CD4-positive, alpha-beta T cell treated with Interleukin-6 for 4 hours (primary cell): ENCODE measurements around the gene GNAL.
"Not testable (repeated sequence)": the region's sequence is repeated elsewhere in the genome, so short reads cannot be mapped to it uniquely, and the experiment has no call there.

Experiments used
- DNase-seq: peaks from one replicate; pipeline ENCODE4 v3.0.0-alpha.2; 2020; ENCODE audit warnings: mixed read lengths

The GNAL gene

GRCh38 chr18:11688972-11689668 is at the start of gene GNAL:
GNAL (plus strand) TSS chr18:11689264; CDS start chr18:11689564, 300 bp downstream.
- DNase-seq: peak; percentile 24

GRCh38 chr18:11647310-11647709 is 41.8 kb upstream of the GNAL start:
- not testable (repeated sequence) for DNase-seq

DNA sequence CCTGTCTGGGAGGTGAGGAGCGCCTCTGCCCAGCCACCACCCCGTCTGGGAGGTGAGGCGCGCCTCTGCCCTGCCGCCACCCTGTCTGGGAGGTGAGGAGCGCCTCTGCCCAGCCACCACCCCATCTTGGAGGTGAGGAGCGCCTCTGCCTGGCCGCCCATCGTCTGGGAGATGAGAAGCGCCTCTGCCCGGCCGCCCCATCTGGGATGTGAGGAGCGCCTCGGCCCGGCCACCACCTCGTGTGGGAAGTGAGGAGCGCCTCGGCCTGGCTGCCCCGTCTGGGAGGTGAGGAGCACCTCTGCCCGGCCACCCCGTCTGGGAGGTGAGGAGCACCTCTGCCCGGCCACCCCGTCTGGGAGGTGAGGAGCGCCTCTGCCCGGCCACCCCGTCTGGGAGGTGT is 41.3 kb upstream of the GNAL start:
- DNase-seq: not testable (repeated sequence)

GRCh38 chr18:11649839-11650238 is 39.2 kb upstream of the GNAL start:
- no peak for DNase-seq

DNA sequence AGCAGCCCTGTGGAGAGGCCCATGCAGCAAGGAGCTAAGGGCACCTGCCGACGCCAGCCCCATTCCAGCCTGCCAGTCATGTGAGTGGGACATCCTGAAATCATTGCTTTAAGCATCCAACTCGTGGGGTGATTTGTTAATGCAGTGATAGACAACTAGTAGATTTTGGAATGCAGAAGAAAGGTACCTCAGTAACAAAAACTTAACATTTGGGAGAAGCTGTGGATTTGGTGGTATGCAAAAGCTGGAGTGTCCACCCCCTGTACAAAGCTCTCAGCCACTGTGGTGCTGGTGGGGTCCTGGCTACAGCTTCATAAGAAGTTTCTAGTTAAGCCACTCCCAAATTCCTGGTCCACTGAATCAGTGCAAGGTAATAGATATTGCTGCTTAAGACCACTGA is 37.2 kb upstream of the GNAL start:
- no peak for DNase-seq

DNA sequence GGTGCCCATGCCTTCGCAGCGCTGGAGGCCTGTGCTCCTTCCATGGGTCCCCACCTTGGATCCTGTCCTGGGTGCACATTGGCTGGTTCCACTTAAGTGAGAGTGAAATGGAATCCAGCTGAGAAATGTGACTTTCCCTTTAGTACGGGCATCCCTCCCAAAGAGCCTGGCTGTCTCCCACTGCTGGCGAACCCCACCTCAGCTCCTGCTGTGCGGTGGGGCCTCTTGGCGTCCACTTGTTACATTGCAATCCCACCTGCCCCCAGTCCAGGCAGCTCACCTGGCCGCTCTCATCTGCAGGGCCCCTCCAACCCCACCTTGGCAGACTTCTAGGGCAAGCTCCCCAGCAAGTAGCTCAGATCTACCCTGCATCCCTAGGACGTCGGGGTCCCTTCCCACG is 35.5 kb upstream of the GNAL start:
- DNase-seq: no peak

DNA sequence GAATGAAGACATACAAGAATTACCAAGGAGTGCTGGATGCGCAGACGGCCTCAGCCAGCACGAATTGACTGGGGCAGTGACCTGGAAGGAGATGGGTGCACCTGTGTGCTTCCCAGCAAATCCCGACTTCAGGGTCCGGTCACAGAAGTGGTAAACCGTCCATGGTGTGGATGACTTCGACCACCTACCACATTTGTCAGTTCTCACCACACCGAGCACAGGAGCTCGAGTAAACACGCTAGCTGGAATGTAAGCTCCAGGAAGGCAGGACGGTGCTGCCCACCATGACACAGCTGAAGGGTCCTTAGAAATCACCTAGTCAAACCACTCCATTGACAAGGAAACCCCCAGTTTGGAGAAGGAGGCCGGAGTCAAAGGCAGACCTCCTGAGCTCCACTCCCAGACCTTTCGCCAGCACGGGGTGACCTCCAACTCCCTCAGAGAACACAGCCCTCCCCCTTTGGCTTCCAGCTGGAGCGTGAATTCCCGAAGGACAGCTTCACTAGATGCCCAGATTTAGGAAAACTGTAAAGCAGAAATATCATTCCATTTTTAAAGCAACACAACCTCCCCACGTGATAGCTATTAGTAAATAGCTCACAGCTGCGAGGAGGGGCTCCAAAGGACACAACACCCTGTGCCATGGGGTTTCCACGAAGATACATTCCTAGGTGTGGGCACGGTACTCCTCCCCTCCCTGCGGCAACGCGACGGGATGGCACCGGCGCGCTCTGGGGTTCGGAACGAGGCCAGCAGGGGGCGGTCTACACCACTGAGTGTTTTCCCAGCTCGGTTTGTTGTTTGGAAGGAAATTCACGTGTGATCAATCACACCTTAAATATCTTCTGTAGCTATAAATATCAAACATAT is 34.1 kb upstream of the GNAL start:
- peak; percentile 23 for DNase-seq

DNA sequence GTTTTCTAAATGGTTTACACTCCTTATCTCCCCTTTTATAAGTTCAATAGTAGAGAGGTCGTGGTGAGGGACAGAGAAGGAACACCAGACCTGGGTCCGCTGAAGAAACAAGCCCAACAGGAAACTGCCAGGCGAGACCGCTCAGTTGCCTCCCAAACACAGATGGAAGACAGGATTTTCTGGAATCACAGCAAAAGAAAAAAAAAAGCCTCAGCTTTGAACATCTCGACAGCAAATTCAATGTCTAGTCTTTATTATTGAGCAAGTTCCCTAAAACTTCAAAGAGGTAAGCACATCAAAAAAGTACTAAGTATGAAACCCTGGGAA is 33.5 kb upstream of the GNAL start:
- no peak for DNase-seq

- DNase-seq: no peak
These were observed 31.9 kb upstream of the GNAL start for GRCh38 chr18:11657152-11657551.

- no peak for DNase-seq
These were observed 31.5 kb upstream of the GNAL start for GRCh38 chr18:11657554-11657953.

- DNase-seq: no peak
These were observed 31.0 kb upstream of the GNAL start for GRCh38 chr18:11658019-11658418.

GRCh38 chr18:11658989-11659388 is 30.1 kb upstream of the GNAL start:
- no peak for DNase-seq

DNA sequence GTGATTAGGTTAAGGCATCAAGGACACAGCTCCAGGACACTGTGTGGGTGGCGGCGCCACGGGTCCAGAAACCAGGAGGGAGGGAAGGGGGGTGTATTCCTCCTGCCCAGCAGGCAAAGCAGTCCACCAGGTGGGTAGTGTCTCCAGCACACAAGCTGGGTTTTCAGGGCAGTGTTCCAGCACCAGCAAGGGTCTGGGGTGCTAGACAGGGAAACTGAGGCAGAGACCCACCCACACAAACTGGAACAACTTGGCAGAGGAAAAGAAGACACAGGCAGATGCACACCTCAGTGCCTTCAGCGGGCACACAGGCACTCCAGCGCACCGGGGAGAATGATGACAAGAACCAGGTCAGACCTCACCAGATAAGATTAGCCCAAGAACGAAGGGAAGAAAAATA is 28.4 kb upstream of the GNAL start:
- DNase-seq: no peak

- no peak for DNase-seq
These were observed 27.6 kb upstream of the GNAL start for GRCh38 chr18:11661430-11661829.

- no peak for DNase-seq
These were observed 25.5 kb upstream of the GNAL start for GRCh38 chr18:11663439-11664029.

- DNase-seq: no peak
These were observed 24.8 kb upstream of the GNAL start for GRCh38 chr18:11664286-11664685.

DNA sequence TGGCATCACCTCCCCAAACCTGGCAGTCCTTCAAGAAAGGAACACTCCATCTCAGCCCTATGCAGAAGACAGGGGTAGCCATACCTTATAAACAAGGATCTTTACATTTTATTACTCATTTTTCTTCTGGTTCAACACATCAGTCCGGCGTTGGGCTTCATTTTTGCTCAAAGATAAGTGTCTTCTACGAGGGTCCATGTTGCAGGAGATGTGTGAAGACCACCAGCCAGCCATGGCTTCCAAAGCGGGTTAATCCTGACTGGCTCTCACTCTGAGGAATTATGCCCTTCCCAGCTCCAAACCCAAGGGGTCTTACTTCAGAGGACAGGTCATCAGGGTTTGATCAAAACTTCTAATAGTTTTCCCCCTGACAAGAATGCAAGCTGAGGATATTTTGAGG is 23.9 kb upstream of the GNAL start:
- DNase-seq: no peak

DNA sequence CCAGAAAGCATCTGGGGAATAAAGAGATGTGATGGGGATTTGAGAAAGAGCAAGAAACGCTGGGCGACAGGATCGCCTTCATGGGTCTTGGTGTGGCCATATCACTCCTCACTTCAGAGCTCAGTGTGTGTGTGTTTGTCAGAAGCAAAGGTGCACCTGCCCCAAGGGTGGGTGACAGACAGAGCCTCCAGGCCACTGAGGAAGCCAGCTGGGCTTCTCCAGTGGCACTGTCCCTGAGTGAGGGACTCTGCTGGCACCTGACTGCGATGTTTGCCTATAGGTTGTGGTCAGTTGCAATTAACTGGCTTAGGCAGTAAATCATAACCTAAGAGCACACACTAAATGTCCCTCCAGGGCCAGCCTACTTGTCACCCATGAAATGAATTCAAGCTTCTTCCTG is 23.5 kb upstream of the GNAL start:
- no peak for DNase-seq

GRCh38 chr18:11666176-11666575 is 22.9 kb upstream of the GNAL start:
- DNase-seq: no peak

GRCh38 chr18:11666831-11667230 is 22.2 kb upstream of the GNAL start:
- DNase-seq: no peak

DNA sequence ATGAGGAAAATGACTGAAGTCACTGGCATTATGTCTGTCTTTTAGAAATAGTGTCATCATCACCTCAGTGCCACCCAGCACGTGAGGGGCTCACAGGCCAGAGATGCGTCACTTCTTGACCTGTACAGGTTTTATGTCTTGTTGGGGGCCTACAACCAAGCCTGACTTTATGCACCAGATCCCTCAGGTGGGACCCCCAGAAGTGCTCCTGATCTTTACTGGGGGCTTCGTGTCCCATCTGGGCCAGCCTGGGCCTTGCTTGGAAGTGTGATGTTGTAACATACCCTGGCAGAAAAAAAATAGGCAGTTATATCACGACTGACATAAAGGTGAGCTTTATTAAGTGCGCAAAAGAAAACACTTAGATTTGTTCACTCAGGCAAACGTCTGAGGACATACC is 21.5 kb upstream of the GNAL start:
- no peak for DNase-seq

- no peak for DNase-seq
These were observed 20.5 kb upstream of the GNAL start for GRCh38 chr18:11668441-11669169.

GRCh38 chr18:11669271-11669947 is 19.7 kb upstream of the GNAL start:
- DNase-seq: no peak
